H7 (cell line): ENCODE results near the gene FOXQ1. TPM values are rescaled to one million over a fixed set of nuclear protein-coding genes. Genes with fewer than 3 reads are reported as not detected.
A peak's percentile ranks its signal among the peaks of the same experiment; 100 is the strongest.

Experiments used
- DNase-seq: peaks from one replicate; pipeline ENCODE4 v3.0.0; 2012
- H3K27me3 ChIP-seq: 2 replicates; pipeline ENCODE4 v1.6.0; 2011; ENCODE audit warnings: mild to moderate bottlenecking, low read length; ENCODE audit not compliant: control insufficient read depth, insufficient read depth
- H3K36me3 ChIP-seq: replicated peaks from 2 replicates; pipeline ENCODE4 v1.5.1; 2011; ENCODE audit warnings: low read length; ENCODE audit not compliant: control insufficient read depth, insufficient read depth
- H3K4me3 ChIP-seq: 2 replicates; pipeline ENCODE4 v1.5.1; 2011; ENCODE audit warnings: low read depth, mild to moderate bottlenecking, control low read depth, low read length, moderate library complexity; ENCODE audit not compliant: insufficient read depth
- total RNA-seq: library from RNA; depleted of rRNA; stranded (reverse); fragments of >200 nt; shearing (Covaris generic); gene quantifications from 2 replicates; pipeline ENCODE4 v1.2.3, GENCODE V29; 2014

Gene FOXQ1
- total RNA-seq, 1 experiment from 2014 or later, result 24.8 TPM

DNA sequence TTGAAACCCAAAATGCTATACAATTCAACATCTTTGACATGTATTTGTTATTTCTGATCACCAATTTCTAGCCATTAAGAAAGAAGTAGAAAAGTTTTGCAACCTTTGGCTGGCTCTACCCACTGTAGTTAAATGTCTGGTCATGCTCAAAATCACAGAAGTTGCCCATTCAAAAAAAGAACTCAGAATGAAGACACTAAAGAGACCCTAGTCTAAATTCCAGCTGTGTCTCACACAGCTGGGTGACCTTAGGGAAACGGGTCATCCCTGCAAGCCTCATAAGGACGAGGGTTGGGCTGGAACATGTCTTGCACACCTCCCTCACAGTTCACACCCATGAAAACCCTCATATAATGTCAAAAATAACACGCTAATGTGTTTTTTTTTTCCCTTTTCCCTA is 10.3 kb downstream of the FOXQ1 start:
- H3K36me3 ChIP-seq, result no peaks in the 10 kb centered on the region
- DNase-seq, result no peak
- H3K27me3 ChIP-seq, result no peaks in the 10 kb centered on the region; the same call in 1 of the 2 replicates
- no peak overlapping the region for H3K4me3 ChIP-seq

DNA sequence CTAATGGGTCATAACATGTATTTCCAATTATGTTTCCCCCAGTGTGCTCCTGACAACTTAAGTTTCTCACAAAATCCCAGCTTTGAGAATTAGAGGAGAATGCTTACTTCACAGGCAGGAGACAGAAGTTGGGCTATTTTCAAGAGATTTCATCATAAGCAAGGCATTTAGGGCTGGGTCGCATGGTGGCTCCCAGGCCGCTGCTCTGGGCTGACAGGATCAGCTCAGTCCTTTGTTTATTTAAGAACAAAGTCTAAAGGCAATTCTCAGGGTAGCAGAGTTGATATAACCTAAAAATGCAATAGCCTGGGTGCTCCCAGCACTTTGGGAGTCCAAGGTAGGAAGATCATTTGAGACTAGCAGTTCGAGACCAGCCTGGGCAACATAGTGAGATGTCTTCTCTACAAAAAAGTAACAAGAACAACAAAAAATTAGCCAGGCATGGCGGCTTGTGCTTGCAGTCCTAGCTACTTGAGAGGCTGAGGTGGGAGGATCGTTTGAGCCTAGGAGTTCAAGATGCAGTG is 10.9 kb downstream of the FOXQ1 start:
- no peak for DNase-seq
- Histone ChIP-seq H3K27me3 (no peaks in the 10 kb centered on the region; the same call in 1 of the 2 replicates), H3K4me3 (no peak overlapping the region), H3K36me3 (no peaks in the 10 kb centered on the region)

DNA sequence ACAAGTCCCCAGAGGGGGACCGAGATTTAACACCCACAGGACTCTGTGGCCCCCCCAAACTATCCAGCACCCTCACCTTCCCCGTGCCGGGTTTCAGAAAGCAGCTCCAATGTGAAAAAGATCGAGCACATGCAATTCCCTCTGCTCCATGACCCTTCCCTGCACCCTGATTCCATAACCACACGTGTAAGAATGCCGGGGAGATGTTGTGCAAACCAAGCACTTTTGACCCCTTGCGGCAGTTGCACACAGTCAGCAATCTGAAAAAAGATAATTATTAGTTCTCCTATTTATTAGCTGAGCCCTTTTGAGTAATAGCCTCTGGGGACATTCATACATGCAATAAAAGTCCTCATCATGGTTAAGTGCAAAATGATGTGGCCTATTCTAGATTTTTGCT is 13.0 kb downstream of the FOXQ1 start:
- Histone ChIP-seq H3K4me3 (no peak overlapping the region), H3K36me3 (no peaks in the 10 kb centered on the region), H3K27me3 (no peaks in the 10 kb centered on the region; the same call in 1 of the 2 replicates)
- DNase-seq, result no peak

DNA sequence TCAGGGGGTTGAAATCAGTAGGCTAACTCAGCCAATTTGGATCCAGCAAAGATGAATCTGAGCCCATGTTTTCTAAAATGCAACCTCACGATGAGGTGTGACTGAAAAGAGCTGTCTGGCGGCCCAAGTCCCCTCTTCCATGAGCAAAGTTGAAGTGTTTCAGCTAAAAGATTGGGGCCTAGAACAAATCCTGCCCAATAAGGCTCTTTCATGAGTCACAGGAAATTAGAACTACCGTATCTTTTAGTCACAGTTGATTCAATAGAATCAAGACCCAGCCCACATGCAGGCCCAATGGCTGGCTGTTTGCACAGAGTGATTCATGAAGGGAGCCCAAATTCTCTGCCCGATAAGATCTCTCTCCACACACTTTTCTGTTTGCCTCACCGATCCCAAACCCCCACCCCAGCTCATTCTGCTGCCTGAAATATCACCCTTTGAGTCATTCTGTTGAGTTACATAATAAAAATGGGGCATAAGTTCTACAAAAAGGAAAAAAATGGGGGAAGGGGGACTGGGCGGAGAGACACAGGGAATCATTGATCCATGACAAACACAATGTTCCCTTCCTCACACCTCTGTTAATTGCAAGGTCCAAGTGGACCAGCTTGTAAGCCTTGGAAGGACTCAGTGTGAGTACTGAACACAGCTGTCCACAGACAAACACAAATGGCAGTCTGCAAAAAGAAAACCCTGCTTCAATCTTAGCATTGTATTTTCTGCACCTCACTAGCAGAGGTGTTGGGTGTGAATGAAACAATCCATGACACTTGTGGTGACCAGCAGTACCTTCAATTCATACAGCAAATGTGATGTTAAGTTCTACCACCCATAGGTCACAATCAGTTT is 13.8 kb downstream of the FOXQ1 start:
- no peak for DNase-seq
- no peaks in the 10 kb centered on the region for H3K36me3 ChIP-seq
- H3K4me3 ChIP-seq, result no peak overlapping the region
- no peaks in the 10 kb centered on the region; the same call in 1 of the 2 replicates for H3K27me3 ChIP-seq

DNA sequence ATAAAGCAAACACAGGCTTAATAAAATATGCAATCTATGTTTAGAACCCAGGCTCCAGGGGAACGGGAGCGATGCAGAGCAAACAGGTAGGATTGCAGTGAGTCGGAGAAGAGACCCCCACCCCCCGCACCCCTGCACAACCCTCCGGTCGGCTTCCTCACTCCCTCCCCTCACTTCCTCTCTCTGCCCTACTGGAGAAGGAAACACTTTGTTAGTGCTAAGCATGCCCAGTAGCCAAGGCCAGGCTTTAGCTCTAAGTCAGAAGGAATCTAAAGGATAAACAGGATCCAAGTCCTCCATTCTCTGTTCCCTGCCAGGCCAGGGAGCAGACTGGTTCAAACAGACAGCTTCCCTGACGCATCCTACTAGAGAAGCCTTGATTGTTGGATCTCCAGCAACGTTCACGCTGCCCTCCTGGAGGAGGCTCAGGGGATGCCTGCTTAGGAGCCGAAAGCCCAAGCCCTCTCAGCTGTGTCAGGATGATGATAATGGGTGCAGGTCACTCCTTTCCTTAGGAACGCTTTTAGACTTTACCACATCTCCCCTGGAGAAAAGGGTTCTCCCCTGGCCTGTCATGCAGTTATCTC is 14.7 kb downstream of the FOXQ1 start:
- no peak for DNase-seq
- H3K4me3 ChIP-seq, result no peak overlapping the region
- H3K36me3 ChIP-seq, result no peaks in the 10 kb centered on the region
- H3K27me3 ChIP-seq, result no peaks in the 10 kb centered on the region; the same call in 1 of the 2 replicates

DNA sequence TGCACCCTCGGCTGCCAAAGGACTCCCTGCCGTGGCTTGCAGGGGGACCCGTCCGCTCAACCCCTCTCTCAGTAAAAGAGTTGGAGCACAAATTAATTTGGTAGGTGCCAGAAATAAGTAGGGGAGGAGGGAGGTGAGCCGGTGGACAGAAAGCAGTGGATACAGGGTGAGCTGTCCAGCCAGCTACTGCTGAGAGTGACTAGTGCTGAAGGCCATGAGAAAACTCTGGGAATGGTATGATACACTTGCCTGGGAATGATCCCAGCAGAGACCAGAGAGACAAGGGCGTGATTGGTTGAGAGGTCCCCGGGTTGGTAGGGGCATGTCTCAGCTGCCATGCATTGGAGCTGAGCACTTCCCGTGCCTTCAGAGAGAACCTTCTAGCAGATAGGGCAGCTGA is 15.7 kb downstream of the FOXQ1 start:
- Histone ChIP-seq H3K4me3 (no peak overlapping the region), H3K36me3 (no peaks in the 10 kb centered on the region), H3K27me3 (no peaks in the 10 kb centered on the region; the same call in 1 of the 2 replicates)
- DNase-seq, result no peak

DNA sequence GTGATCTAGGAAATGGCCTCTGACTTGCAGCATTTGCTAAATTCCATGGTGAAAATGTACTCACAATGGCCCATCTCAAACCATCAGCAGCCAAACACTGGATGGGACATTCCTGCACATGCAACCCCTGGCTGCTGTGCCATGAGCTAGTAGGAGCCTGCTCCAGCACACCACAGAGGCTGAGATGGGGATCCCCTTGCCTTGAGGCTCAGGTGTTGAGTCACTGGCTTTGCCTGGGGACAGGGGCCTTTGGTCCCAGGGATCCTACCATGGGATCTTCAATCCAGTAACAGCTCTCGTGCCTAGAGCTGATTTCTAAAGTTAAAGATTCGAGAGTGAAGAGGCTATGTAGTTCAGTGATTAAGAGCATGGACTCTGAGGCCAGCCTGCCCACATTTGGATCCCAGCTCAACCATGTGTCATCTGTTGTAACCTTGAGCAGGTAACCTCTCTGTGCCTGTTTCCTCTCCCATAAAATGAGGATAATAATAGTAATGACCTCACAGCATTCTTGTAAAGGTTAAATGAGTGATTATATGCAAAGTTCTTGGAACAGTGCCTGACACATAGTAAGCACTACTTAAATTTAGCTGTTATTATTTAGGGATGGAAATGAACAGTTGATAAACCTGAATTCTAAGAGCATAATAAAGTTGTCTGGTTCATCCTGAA is 16.4 kb downstream of the FOXQ1 start:
- Histone ChIP-seq H3K27me3 (no peaks in the 10 kb centered on the region; the same call in 1 of the 2 replicates), H3K4me3 (no peak overlapping the region), H3K36me3 (no peaks in the 10 kb centered on the region)
- no peak for DNase-seq

DNA sequence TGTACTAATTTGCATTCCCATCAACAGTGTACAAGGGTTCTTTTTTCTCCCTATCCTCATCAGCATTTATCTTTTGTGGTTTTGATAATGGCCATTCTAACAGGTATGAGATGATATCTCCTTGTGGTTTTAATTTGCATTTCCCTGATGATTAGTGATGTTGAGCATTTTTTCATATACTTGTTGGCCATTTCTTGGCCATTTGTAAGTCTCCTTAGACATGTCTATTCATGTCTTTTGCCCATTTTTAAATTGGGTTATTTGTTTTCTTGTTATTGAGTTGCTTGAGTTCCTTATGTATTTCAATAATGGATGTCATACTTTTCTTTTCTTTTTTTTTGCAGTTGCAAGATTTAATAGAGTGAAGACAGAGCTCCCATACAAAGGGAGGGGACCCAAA is 17.8 kb downstream of the FOXQ1 start:
- H3K27me3 ChIP-seq, result no peaks in the 10 kb centered on the region; the same call in 1 of the 2 replicates
- no peak for DNase-seq
- no peaks in the 10 kb centered on the region for H3K36me3 ChIP-seq

DNA sequence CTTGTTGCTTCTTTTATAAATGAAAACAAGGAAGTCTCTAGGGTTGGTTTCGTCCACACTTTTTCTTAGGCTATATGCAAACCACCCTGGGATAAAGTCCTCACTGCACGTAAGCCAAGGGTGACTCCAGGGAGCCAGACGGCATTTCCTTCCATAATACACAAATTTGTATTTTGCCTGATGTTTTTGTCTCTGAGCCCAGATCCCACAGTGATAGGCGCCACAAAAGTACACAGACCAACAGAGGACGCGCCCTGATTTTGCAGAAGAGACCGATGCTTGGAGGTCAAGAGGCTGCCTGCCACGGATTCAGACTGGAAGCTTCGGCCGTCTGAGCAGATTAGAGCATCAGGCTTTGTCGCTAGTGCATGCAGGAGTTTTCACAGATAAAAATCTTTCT is 22.8 kb downstream of the FOXQ1 start:
- no peak for DNase-seq
- H3K4me3 ChIP-seq, result no peak overlapping the region
- H3K36me3 ChIP-seq, result no peaks in the 10 kb centered on the region
- no peaks in the 10 kb centered on the region for H3K27me3 ChIP-seq

More for the DNA sequence above, 17.8 kb downstream of the FOXQ1 start:
- no peak overlapping the region for H3K4me3 ChIP-seq

DNA sequence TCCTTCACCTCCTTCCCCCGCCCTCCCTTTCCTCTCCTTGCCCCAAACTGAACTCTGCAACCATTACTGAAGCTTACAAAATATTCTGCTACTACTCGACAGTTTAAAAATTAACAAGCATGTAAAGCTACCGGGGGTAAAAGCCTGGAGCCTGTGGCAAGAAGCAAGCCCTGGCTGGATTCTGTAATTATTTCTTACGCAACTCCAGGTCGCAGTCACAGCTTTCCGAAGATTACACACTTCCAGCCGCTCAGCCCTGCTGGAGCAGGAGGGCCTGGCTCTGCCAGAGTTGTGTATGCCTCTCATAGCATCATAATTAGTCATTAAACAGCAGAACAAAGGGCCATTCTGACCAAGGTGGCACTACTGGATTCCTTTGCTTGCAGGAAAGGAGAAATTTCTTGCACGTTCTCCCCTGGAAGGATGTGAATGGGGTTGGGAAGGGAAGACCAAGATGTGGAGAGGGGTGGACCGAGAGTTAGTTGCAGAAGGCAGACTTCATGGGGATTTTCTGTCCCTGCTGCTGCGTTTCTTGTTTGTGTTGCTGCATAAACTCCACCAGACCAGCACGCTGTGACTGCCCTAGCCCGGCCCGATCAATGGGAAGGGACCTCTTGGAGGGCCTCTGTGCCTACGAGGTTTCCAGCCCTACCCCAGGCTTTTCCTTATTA is 23.6 kb downstream of the FOXQ1 start:
- no peak for DNase-seq
- Histone ChIP-seq H3K27me3 (no peaks in the 10 kb centered on the region), H3K4me3 (no peak overlapping the region), H3K36me3 (no peaks in the 10 kb centered on the region)

DNA sequence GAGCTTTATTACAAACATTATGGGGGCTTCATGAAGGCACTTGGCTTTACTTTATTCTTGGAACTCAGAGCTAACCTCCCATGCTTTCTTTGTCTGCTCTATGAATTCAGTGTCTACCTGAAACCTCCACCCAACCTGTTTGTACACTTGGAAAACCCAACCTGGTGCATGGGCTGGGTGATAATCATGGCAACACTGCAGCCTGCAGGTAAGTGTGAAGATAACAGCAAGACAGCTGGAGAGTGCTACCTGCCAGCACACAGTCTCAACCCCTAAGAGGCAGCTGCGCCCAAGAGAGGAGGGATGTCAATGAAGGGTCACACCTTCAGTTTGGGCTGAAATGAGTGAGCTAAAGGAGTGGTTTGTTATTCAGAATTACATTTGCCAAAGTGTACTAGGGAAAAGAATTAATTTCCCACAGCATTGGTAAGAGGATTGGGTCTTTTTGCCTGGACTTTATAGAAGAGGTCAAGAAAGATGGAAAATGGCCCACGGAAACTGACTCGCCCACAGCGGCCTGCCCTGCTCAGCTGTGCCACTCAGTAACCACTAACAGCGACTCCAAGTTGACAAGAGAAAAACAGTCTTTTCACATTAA is 24.4 kb downstream of the FOXQ1 start:
- H3K27me3 ChIP-seq, result no peaks in the 10 kb centered on the region
- H3K36me3 ChIP-seq, result no peaks in the 10 kb centered on the region
- DNase-seq, result peak; percentile 35
- H3K4me3 ChIP-seq, result no peak overlapping the region

DNA sequence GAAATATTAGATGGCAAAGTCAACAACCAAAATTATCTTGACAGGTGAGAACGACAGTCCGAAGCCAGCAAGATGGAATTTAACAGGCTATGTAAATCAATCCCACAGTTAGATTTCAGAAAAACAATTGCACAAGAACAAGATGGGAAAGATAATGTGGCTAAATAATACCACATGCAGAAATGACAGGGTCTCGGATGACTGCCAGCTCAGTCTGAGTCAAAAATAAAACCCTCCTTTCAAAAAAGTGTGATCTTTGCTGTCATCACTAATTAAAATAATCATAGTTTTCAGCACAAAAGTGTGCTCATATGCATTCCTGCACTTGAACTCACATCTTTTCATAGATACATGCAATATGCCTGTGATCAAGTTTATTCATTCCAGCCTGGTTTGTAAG is 25.9 kb downstream of the FOXQ1 start:
- no peak for DNase-seq
- H3K27me3 ChIP-seq, result no peaks in the 10 kb centered on the region
- H3K4me3 ChIP-seq, result no peak overlapping the region
- no peaks in the 10 kb centered on the region for H3K36me3 ChIP-seq

DNA sequence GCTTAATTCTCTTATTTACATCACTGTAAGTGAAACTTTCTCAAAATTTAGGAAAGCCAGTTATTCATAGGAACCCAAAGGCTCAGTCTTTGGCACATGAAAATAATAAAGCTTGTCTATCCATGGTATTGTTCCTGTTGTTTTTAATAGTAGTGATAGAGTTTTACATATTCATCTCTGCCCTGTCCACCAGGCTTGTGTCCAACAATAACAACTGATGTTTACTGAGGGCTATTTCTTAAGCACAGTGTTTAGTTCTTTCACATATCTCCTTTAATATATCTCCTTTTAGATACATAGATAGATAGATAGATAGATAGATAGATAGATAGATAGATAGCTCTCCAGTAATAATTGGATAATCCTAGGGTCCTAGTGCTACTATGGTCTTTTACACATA is 34.2 kb downstream of the FOXQ1 start:
- Histone ChIP-seq H3K4me3 (no peak overlapping the region), H3K36me3 (no peaks in the 10 kb centered on the region), H3K27me3 (no peaks in the 10 kb centered on the region)
- DNase-seq, result no peak

DNA sequence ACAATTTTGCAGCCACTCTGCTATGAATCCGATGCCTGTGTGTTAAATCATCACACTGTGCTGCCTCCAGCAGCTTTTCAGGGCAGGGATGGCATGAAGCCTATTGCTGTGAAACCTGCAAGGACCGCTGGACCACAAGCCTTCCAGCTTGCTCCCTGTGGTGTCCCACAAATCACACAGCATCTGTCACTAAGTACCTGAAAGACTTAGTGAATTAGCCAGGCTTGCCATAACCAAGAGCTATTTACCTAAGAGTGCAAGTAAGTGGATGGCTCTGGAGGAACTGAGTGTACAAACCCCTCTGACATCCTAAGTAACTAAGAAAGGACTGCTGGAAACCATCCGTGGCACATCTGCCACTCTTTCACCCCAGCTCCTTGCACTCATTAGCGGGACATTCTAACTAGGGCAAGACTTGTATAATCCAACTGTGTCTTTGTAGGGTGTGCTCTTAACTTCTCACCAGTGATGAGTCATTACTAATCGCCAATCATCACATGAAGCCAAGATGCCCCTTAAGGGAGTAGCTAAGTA is 34.7 kb downstream of the FOXQ1 start:
- no peak overlapping the region for H3K4me3 ChIP-seq
- DNase-seq, result no peak
- no peaks in the 10 kb centered on the region for H3K27me3 ChIP-seq
- H3K36me3 ChIP-seq, result no peaks in the 10 kb centered on the region
